Activated naive CD4-positive, alpha-beta T cell (primary cell): Measurements from ENCODE around the gene TBL3.

Experiments
- DNase-seq, 4 experiments: peaks; one replicate each; lab custom pipeline; 2025; lab: John Stamatoyannopoulos, UW

Gene TBL3

DNA sequence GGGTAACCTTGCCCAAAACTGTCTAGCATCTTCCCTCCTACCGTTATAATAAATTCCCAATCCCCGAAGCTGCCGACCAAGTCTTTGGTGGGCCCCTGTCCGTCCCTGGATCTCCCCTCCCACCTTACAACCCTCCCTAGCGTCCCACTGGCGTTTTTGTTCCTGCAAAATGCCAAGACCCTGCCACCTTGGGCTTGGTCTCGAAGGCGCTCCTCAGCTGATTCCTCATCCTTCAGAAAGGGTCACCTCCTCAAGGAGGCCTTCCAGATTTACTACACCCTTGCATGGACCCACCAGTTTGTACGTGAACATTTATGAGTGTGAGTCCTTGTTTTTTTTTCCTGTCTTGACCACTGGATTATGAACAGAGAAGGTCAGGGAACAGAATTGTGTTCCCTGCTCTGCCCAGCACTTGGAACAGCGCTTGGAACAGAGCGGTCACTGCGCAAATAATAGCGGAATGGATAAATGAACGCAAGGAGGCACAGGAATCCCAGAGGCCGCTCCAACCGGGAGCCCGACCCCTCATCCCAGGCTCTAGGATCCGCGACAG, 11.2 kb downstream of the TBL3 start:
- DNase-seq = no peak

DNA sequence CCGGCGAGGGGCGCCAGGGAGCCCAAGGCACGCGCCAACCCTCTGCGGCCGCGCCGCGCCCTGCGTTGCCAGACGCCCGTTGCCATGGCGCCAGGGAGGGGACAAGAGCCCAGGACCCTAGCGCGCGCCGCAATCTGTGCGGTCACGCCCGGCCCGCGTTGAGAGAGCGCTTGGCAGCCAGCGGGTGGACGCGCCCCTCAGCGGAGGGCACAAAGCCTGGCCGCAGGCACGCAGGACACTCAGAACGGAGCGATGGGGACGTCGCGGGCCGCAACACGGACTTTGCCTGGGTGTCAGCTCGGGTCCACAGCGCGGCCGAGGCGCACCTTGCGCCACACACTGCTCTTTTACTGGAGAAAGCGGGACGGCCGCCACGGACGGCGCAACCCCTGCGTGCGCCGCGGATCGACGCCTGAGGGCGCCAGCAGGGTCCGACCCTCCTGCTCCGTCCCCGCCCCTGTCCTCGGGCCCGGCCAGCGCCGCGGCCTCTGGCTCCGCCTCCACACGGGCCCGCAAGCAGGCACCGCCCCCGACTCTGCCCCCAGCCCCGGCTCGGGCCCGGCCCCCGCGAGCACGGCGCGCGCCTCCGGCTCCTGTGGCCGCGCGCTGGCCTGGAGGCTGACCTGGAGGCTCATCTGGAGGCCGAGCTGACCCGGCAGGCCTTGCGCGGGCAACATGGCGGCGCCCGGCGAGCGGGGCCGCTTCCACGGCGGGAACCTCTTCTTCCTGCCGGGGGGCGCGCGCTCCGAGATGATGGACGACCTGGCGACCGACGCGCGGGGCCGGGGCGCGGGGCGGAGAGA, 11.9 kb downstream of the TBL3 start, which contains the start of gene GFER:
Gene GFER (plus strand): TSS at position 650 of the 803 bp plus-strand sequence. CDS start 26 bp downstream, at position 676.
- peak in 2 of 4 experiments; percentile 23 to 27 for DNase-seq

DNA sequence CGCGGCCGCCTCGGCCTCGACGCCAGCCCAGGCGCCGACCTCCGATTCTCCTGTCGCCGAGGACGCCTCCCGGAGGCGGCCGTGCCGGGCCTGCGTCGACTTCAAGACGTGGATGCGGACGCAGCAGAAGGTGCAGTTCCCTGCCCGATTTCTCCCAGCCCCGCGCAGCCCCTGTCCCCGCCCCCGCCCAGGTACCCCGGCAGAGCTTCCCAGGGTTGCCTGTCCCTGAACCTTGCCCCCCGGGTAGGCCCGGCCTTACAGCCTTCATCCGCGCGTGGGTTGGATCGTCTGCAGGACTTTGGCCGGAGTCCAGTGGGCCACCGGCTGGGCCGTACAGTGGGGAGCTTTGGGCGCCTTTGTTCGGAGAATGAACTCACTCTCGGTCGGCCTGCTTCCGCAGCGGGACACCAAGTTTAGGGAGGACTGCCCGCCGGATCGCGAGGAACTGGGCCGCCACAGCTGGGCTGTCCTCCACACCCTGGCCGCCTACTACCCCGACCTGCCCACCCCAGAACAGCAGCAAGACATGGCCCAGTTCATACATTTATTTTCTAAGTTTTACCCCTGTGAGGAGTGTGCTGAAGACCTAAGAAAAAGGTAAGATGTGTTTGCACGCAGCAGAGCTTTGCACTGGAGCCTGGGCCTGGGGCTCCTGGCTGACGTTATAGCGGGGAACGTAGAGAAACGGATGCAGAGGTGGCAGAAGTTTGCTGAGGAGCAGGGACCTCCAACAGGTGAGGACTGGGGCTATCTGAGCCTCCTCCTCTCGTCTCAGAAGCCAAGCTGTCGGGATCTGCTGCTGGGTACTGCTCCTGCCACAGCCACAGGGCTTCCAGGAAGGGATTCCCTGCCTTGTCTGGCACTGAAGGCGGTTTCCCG, 12.7 kb downstream of the TBL3 start:
- no peak for DNase-seq

DNA sequence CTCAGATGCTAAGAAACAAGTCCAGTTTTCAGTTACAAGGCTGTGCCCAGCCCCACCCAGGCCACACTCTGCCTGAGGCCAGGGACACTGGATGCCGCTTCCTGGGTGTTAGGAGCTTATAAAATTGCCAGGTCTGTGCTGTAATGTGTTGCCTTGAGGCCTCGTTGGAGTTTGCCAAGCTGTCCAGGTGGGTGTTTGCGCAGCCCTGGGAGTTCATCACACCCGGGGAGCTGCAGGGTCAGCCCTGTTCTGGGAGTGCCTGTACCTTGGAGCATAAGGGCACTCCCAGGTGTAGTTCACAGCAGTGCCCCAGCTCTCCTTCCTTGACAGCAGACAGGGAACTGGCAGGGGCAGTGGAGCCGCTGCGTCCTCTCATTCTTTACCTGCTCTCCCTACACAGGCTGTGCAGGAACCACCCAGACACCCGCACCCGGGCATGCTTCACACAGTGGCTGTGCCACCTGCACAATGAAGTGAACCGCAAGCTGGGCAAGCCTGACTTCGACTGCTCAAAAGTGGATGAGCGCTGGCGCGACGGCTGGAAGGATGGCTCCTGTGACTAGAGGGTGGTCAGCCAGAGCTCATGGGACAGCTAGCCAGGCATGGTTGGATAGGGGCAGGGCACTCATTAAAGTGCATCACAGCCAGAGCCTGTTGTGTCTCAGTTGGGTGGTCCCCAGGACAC, 13.8 kb downstream of the TBL3 start:
- no peak for DNase-seq

DNA sequence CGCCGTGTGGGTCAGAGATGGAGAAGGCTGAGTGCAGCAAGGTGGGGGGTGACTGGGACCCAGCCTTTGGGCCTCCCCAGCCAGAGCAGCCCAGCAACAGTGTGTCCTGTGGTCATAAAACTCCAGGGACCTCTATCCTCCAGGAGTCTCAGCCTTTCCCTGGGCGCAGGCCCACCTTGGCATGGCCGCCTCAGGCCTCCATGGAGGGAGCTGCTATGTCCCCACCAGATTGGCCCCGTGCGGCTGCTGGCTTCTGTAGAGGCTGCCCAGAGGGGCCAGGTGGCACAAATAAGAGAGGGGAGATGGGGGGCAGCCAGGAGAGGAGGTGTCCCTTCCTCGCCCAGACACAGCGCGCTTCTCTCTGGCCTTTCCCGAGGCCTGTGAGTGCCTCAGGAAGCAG, 15.3 kb downstream of the TBL3 start:
- DNase-seq = no peak

DNA sequence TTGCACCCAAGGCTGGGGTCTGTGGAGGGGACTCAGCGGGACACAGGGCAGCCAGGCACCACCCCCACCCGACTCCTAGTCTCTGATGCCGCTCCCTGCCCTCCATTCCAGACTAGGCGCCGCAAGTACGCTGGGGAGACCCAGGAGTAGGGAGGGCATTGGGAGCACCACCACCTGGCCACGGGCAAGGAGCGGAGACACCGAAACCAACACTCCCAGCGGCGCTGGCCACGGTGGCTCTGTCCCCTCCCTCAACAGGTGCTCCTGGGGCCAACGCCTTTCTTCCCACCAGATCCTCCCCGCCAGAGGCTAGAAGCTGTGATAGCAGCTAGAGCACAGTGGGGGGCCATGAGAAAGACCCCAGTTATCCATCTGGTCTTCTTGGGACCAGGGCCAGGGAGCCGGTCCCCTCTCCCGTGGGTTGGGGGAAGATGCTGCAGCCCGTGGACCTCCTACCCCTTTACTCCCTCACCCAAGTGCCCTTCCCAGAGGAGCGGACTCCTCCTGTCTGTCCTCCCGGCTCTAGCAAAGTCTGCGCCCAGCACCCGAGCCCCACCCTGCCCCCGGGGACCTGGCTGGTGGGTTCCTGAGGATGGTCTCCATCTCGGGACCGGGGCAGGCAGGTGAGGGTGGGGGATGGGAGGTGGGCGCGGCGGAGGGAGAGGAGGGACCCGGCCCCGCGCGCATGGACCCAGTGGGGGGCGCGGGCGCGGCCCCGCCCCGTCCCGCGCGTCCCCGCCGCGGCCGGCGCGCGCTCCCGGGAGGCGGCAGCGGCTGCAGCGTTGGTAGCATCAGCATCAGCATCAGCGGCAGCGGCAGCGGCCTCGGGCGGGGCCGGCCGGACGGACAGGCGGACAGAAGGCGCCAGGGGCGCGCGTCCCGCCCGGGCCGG, 17.6 kb downstream of the TBL3 start, which contains the start of gene SYNGR3:
Gene SYNGR3 (plus strand): TSS at position 762 of the 892 bp plus-strand sequence. CDS start 133 bp downstream, outside the sequence.
- no peak for DNase-seq

DNA sequence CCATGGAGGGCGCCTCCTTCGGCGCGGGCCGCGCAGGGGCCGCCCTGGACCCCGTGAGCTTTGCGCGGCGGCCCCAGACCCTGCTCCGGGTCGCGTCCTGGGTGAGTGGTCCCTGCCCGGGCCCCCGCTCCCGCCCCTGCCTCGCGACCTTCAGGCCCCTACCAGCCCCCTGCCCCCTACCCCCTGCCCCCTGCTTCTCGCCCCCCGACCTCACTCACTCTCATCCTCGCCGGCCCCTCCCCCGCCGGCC, 18.2 kb downstream of the TBL3 start:
- DNase-seq = no peak

DNA sequence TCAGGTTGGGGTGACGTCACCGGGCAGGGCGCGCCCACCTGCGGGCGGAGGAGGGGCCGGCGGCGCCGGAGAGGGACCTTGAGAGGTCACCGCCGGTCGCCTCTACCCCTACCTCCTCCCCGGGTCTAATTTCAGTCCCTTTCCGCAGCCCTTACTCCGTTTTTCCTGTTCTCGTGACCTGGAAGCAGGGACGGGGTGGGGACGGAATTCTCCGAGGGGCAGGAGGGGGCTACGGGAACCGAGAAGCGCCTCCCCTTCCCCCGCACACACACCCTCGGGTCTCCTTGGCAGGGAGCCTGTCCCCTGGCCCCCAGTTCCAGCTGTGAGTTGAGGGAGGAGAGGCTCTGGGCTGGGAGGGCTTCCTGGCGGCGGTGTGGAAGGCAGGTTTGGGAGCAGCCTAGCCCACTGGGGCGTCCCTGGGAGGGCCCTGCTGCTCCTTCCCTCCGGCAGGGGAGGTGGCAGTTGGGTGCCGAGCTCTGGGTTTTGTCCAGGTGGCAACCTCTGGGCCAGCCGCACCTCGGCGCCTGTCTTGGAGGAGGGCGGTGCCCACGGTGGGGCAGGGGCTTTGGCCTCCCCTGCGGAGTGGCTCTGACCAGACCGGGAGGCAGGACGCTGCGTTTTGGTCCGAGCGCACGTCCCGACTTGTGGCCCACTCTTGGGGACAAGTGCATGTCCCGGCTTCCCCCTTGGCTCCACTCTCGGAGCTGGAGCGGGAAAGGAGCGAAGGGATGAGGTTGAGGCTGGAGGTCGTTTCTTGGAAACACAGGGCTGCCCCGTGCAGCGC, 18.7 kb downstream of the TBL3 start:
- no peak for DNase-seq

DNA sequence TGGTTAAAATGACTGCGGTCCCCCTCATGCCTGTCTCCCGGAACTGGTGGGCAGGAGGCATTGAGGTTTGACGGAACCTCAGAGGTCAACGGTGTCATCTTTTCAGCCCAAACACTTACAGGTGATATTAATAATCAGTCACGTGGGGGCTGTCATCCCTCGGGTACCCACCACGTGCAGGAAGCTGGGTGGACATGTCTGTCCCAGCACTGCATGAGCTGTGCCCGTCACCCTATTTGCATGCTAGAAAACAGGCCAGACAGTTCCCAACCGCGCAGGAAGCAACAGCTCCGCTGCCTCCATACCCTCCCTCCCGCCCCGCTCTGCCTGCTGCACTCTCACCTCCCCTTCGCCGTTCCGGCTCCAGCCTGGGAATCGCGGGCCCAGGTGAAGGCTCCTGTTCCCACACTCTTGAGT, 19.3 kb downstream of the TBL3 start:
- DNase-seq = peak in 2 of 4 experiments; percentile 20 to 33

DNA sequence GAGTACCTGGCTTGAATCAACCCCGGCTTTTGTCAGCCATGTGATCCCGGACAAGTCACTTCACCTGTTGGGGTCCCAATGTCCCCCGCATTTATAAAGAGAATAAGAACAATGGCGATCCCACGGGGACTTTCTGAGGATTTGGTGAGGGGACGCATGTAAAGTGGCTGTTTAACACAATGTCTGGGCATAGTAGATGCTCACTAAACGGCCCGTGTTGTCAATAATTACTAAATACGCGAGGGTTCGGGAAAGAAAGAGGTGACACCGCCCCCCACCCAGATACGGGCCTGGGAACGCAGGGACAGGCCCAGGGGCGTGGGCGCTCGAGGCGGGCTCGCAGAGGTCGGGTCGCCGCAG, 19.7 kb downstream of the TBL3 start:
- no peak for DNase-seq

DNA sequence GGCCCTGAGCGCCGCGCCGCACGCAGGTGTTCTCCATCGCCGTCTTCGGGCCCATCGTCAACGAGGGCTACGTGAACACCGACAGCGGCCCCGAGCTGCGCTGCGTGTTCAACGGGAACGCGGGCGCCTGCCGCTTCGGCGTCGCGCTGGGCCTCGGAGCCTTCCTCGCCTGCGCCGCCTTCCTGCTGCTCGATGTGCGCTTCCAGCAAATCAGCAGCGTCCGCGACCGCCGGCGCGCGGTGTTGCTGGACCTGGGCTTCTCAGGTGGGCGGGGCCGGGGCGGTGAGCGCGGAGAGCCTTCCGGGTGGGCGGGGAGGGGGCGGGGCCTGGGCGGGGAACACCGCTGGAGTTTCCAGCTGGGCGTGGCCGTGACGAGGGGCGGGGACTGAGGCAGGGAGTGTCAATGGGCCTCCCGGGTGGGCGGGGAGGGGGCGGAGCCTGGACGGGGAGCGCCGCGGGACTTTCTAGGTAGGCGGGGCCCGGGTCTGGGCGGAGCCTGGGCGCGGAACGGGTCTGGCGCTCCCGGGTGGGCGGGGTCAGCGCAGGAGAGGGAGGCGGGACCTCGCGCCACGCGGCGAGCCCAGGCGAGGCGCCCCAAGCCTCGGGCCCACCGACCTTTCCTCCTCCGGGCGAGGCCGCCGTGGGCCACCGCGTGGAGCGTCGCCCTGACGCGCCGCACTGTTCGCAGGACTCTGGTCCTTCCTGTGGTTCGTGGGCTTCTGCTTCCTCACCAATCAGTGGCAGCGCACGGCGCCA, 20.3 kb downstream of the TBL3 start:
- DNase-seq = peak; percentile 96 to 99 (median 97)

DNA sequence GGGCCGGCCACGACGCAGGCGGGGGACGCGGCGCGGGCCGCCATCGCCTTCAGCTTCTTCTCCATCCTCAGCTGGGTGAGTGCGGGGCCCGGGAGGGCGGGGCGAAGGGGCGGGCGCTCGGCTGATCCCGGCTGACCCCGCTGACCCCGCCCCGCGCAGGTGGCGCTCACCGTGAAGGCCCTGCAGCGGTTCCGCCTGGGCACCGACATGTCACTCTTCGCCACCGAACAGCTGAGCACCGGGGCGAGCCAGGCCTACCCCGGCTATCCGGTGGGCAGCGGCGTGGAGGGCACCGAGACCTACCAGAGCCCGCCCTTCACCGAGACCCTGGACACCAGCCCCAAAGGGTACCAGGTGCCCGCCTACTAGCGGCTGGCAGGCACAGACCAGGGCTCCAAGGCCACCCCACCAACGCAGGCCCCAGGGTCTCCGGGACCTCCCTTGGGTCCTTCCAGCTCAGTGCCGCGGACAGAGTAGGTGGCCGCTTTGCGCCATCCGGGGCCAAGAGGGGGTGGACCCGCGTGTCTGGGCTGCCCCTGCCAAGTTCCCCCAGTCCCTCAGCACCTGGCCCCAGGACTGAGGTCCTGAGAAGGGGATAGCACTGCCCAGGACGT, 21.0 kb downstream of the TBL3 start:
- no peak for DNase-seq

DNA sequence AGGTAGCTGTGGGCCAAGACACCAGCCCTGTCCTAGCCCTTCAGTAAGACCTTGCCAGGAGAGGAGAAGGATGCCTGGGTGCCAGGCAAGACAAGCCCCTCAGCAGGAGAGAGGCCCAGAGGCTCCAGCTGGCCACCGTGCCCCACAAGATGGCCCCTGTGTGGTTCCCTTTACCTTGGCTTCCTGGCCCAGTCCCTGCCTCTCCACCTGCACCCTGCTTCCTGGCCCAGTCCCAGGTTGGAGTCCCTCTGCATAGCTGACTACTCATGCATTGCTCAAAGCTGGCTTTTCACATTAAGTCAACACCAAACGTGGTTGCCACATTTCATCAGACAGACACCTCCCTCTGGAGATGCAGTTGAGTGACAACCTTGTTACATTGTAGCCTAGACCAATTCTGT, 21.9 kb downstream of the TBL3 start:
- DNase-seq = no peak

DNA sequence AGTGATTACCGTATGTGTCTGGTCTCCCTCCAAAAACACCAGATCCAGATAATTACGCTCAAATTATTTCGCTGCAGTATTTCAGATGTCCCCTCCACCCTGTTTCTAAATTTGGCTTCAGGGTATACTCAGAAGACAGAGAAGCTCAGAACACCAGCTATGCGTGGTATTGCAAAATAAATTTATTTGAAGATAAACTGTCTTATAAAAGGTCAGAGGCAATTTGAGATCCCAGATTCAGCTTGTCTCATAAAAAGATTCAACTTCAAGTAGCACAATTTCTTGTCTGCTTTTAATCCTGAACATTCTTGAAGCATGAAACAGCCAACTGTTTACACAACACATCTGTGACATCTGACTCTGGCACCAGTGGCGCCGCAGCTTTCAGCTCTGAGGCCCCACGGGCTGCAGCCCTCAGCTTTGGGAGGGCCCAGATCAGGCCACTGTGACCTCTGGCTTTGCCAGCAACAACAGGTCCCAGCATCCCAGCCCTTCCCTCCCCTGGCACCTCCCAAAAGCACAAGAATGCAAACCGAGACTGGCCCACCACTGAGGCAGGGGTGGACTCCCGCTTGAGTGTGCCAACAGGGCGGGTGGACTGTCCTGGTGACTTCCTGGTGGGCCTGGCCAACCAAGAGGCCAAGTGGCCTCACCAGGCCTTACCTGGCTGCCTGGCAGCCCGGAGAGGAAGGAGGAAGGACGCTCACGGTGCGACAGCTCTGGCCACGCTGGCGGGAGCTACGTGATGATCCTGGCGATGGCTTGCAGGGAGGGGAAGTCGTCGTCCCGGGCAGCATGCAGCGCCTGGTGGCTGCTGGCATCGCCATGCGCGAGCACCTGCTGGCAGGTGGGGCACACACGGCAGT, 25.9 kb downstream of the TBL3 start:
- no peak for DNase-seq

DNA sequence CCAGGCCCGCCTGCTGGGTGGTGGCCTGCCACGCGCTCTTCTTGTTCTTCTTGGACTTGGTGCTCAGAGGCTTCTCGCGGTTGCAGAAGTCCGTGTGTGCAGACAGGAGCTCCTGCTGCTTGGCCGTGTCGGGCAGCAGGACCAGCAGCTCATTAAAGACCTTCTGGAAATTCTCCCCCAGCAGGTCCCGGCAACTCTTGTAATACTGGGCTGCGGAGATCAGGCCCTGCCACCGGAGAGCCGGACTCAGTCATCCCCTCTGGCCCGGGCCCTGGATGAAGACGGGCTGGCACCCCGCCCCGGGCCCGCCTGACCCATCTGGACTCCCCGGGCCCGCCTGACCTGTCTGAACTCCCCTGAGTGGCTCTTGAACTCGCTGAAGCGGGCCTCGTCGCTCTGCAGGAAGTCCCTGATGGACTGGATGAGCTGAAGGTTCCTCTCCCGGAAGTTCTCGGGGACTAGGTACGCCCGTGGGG, 26.5 kb downstream of the TBL3 start:
- no peak for DNase-seq

DNA sequence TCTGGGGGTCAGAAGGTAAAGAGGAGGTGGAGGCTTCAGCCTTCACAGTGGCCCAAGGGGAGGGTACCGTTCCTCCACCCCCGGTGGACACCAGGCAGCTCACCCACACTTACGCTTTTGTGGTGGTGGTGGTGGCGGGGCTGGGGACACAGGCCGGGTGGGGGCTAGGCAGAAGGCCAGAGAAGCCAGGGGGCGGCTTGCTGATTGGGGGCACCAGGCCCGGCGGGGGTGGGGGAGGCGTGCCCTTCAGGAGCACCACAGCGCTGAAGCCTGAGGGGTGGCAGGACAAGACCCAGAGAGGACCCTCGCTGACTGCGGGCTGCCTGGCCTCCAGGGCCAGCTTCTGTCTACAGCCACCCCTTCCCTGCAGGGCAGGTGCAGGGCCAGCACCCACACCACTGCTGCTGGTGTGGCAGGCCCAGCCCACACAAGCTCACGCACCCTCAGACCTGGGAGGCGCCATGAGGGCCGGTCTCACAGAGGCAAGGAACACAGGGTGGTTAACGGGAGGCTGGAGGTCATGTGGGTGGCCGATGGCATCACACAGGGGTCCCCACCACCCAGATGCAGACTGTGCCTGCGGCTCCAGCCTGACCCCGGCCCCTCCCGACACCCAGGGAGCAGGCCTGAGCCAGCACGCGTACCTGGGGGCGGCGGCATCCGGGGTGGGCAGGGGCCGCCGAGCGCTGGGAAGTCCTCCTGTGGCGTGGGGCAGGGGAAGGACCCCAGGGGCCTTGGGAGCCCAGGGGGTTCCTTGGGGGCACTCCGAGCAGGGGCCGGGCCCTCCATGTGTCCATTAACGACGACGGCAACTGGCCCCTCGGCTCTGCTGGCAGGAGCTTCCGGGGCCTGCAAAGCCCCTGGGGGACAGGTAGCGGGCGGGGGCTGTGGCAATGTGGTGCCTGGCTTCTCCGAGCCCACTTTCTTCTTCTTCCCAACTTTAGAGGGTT, 27.3 kb downstream of the TBL3 start:
- no peak for DNase-seq
